NOMO-1 (cell line): Measurements from ENCODE around the gene ULBP2.
"Not testable (repeated sequence)": the region's sequence is repeated elsewhere in the genome, so short reads cannot be mapped to it uniquely, and the experiment has no call there.

Experiments
- DNase-seq, 2 experiments: peaks; one replicate each; lab custom pipeline; 2025; ENCODE audit not compliant: unreplicated experiment in 2 of 2; lab: John Stamatoyannopoulos, UW

The ULBP2 gene

DNA sequence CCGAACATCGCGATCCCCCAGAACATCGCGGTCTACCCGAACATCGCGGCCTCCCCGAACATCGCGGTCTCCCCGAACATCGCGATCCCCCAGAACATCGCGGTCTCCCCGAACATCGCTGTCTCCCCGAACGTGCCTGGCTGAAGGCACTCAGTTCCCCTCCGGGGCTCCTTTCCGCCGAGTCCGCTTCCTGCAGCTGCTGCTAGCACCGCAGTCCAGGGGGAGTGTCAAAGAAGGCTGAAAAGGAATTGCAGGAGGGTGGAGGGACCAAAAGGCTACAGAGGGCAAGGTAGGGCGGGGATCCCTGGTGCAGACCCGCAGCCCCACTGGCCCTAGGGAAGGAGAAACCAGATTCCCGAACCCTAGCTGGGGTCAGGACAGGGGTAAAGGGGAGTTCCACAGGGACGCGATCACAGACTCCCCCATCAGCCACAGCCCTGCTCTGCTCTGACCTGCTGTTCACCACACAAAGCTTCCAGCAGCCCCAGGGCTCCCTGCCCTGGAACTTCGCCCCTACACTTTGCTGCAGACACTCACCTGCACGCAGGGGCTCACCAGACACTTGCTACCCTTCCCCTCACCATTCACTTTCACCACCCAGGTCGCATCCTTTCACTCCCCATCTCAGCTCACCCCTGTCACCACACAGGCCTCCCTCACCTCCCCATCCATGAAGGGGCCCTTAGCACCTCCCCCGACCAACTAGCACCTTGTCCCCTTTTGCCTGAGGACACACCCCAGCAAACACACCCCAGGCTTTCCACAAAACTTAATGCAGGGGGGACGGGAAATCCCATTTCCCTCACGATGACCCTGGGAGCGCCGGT, 23.6 kb downstream of the ULBP2 start:
- DNase-seq: no peak

DNA sequence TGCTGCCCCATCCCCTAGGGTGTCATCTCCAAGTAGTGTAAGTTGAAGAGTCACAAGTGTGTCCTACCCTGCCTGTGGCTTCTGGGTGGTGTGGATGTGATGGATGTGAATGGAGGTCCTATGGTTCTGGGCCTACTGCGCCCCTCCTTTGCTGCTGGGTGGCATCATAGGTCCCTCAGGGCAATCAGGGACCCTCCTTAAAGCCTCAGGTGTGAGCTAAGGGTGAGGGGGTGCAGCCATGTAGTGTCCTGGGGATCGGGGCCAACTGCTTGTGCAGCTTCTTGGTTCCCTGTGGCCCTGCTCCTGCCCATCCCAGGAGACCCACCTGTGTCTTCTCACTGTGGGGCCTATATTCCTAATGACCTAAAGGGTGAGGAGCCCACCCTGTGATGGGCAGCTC, 24.5 kb downstream of the ULBP2 start:
- not testable (repeated sequence) for DNase-seq

DNA sequence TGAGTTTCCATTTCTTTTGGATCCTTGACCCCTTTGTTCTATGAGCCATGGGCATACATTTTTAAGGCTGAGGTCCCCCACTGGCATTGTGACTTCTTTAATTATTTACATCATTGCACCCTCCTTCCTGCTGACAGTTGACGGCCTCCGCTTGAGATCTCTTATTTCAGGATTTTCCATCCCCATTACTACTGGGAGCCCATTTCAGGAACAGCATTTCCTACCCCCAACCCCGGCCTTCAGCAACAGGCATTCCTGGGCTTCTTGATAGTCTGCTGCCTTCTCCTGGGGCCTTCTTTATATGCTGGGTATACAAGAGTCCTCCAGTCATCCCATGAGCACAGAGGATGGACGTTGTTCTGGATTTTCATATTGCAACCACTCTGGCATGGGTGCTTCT, 25.8 kb downstream of the ULBP2 start:
- no peak for DNase-seq

DNA sequence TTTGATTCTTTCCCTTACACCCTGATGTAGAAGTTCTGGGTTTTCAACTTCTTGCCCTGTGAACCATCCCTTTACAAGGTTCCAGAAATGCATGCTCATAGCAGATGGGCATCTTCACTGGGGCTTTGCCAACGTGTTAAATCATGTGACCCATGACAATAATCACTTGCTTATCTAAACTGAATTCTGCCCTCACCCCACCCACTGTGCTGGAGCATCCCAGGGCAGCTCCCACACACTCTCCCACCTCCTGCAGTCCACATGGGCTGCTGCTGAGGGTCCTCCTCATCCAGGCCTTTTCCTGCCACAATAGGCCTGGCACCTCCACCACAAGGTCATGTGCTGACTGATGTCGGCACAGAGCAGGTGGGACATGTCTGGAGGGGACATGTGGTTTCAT, 26.2 kb downstream of the ULBP2 start:
- not testable (repeated sequence) for DNase-seq

GRCh38 chr6:149968909-149969308, 27.1 kb downstream of the ULBP2 start:
- DNase-seq: not testable (repeated sequence)

GRCh38 chr6:149969635-149970034, 27.8 kb downstream of the ULBP2 start:
- DNase-seq: no peak

GRCh38 chr6:149974394-149974793, 32.6 kb downstream of the ULBP2 start:
- not testable (repeated sequence) for DNase-seq

DNA sequence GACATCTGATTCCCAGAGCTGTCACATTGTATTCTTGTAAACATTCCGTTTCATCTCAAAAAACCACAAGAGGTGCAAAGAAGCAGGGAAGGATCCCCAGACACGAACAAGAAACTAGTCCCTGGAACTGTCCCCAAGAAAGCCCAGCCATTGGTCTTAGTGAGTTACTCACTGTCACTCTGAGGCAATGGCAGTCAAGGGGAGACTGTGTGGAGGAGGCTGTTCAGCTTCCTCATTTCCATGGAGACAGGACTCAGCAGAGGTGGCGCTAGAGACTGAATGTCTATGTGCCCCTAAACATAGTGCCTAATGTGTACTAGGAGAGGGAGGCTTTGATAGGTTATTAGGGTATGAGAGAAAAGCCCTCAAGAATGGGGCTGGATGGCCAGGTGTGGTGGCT, 33.0 kb downstream of the ULBP2 start:
- DNase-seq: peak; percentile 23 to 49

- no peak for DNase-seq
Measured at GRCh38 chr6:149975400-149975799, 33.6 kb downstream of the ULBP2 start.

GRCh38 chr6:149977221-149977620, 35.4 kb downstream of the ULBP2 start:
- no peak for DNase-seq

- no peak for DNase-seq
Measured at GRCh38 chr6:149978610-149979009, 36.8 kb downstream of the ULBP2 start.

GRCh38 chr6:149979293-149979692, 37.5 kb downstream of the ULBP2 start:
- no peak for DNase-seq

GRCh38 chr6:149983145-149983544, 41.3 kb downstream of the ULBP2 start:
- DNase-seq: no peak

- no peak for DNase-seq
Measured at GRCh38 chr6:149984773-149985172, 43.0 kb downstream of the ULBP2 start.

- no peak for DNase-seq
Measured at GRCh38 chr6:149985481-149985937, 43.7 kb downstream of the ULBP2 start.

GRCh38 chr6:149987602-149988107, 45.8 kb downstream of the ULBP2 start:
- no peak for DNase-seq

DNA sequence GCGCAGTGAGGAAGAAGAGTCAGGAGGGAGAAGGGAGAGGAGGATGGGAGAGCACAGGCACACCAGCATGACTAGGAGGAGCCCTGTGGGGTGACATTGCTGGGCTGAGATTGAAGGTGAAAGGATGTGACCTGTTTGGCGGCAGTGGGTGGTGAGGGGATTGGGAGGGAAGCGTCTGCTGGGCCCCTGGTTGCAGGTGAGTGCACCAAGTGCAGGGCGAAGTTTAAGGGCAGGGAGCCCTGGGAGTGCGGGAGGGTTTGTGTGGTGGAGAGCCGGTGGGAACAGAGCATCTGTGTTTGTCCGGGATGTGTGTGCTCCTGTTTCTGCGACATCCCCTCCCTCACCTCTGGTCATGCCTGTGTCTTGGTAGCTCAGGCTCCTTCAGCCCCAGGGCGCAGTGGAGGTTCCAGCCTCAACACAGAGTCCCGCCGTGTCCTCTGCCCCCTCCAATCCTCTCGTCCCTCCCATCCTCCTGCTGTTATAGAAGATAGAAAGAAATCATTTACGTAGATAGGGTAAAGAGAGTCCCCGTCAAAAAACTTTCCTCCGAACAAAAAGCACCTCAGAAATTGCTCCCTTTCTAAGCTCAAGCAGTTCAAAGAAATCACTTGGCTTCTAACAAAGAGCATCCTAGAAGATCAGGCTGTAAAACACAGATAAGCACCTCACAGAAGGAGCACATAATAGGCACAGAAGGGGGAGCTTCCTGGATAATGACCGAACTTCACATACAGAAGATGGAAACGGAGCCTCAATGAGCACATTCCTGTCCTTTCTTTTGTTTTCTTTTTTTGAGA, 46.9 kb downstream of the ULBP2 start:
- no peak for DNase-seq

DNA sequence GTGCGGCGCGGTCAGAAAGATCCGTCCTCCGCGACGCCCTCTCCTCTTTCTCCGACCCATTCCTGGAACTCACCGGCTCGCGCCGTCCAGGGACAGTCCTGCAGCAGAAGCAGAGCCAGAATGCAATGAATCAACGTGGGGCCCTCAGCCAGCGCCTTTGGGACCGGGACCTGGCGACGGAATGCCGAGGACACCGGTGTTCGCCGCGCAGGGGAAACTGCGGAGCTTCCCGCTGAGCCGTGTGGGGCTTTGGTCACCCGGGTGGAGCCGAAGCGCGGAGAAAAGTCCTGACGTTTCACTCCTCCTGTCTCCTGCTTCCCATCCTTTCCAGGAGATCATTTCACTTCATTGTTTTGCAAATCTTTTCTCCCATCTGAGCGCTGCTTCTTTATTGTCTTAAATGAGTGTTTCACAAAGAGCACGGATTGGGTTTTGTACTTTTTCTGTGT, 48.4 kb downstream of the ULBP2 start:
- no peak for DNase-seq

DNA sequence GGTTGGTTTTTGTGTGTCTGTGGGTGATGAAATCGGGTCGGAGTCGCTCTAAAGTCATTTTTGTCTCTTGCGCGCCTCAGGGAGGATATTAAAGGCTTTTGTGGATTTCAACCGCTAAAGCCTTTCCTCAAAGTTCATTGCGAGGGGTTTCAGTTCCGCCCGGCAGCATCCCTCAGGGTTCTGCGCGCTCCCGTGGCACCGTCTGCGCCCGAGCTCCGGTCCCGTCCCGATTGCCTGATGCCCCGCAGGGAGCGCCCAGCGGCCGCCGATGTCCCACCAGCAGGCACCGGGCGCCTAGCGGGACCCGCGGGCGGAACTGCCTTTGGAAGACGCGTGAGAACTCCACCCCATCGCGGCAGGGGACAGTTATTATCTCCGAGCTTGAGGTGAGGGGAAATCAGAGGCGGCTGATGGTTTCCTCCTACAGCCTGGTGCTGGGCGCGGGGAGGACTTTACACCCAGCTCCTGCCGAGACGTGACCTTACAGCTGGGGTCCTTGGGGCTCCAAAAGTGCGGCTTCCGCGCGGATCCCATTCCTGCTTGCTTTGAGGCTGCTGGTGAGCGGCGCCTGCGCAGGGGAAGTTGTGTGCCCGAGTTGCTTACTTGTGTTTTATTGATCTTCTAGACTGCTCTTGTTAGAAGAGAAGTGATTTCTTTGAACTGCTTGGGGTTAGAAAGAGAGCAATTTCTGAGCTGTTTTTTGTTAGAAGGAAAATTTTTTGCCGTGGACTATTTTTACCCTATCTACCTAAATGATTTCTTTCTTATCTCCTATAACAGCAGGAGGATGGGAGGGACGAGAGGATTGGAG, 49.1 kb downstream of the ULBP2 start:
- DNase-seq: peak; percentile 46

DNA sequence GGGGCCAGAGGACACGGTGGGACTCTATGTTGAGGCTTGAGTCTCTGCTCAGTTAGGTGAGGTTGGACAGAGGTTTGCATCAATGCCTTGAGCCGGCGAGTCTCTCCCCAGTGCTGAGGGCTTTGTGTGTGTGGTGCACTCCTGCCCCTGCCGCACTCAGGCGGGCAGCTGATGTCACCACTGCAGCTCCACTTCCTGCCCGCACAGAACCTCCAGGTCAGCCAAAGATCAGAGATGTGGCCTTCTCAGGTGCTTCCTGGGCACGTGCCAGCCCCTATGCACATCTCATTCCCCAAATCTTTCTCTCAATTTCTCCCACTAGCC, 49.6 kb downstream of the ULBP2 start:
- not testable (repeated sequence) for DNase-seq

DNA sequence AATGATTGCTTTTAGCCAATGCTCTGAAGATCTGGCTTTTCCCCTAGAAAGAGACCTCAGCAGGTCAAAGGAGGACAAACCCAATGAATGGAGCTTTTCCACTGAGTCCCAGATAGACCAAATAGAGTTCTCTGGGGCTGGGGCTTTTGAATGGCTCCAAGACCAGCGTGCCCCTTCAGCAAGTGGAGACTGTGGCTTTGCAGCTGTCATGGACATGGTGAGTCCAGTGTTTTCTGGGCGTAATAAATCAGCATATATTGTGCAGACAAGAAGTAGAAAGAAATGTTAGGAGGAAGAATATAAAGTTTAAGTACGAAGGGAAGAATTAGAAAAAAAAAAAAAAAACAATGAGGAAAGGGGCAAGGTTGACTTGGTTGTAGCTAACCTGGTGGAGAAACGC, 50.0 kb downstream of the ULBP2 start:
- no peak for DNase-seq
